ENCODE results near the gene CEP128.

CEP128 gene

DNA sequence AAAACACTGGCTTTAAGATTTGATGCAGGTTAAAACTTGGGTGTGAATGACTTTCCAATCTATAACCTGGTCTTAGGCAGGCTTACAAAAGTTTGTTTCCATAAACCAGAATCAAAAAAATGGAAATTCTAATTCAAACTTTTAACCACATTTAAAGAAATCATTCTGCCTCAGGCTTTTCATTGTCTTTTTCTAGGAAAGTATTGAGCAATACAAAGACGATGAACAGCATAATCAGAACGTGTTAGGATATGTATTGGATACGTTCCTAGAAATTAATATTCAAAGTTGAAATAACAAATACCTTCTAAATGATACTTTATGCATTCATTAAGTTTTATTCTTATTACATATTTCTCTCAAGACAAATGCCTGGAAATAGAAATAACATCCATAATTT, 172.9 kb downstream of the CEP128 start:
- no peak for DNase-seq

DNA sequence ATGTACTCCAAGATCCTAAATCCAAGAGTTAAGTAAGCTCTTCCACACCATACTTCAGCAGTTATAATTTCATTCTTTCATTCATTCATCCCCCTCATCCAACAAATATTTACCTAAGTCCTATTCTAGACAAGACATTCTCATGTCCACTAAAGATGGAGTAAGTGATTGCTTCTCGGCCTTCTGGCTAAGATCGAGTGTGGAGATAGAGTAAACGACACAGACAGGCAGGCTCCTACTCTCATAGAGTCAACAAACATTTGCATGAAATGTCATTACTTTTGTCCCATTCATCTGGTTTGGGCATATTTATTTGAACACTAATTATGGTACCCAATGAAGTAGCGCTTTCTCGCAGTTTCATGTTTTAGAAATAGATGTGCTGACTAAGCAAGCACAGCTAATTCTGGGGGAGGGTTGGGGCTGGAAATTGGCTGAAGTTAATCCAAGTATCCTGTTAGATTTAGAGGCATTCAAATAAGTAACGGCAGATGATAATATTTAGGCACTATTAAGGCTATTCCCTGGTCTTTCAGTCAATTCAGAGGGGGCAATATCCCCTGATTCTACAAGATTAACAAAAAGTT, 176.5 kb downstream of the CEP128 start:
- DNase-seq: no peak

DNA sequence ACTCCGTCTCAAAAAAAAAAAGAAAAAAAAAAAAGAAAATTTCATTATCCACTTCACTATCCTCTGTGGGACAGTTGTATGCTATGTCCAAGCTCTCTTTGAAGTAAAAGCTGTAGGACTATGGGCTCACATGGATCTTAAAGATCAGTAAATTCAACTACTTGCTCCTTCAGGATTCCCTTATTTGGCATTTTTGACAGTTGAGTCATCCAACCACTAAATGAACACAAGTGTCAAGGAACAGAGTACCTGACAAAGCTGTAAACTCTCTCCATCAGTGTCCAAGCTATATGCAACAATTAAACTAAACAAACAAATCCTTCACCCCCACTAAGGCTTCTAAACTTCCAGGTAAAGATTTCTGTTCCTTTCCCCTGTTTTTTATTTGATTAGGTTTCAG, 177.0 kb downstream of the CEP128 start:
- DNase-seq: no peak

DNA sequence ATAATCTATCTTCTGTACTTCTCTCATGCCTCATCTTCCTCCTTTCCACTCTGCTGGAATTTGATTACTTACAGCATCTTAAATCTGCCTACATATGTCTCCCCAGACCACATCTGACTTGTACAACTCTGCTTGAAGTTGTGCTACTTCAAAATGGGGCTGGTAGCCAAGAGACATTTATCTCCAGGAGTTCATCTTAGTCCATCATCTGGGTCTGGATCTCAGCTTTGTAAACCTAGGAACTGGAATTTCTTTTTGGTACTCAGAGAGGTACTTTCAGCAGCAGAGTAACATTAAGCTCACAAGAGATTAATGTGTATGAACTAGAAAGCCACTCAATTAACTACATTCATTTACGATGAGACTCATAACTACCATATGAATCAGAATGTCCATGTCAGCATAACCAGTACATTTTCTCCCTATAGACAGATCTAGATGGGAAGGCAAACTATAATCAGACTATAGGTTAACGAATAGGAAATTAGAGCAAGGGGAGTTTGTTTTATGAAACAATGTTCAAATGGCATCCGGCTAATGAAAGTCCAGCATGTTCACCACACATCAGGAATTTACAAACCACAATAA, 178.8 kb downstream of the CEP128 start:
- DNase-seq: no peak

DNA sequence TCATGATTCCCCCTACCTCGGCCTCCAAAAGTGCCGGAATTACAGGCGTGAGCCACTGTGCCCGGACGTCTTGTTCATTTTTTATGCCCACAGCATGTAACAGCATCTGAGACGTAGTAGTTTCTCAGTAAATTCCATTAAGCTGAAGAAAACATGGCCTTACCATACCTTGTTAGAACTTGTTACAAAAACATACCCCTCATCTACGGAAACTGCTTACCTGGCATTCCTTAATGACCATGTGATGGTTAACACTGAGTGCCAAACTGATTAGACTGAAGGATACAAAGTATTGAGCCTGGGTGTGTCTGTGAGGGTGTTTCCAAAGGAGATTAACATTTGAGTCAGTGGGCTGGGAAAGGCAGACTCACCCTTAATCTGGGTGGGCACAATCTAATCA, 186.8 kb downstream of the CEP128 start:
- DNase-seq: no peak

DNA sequence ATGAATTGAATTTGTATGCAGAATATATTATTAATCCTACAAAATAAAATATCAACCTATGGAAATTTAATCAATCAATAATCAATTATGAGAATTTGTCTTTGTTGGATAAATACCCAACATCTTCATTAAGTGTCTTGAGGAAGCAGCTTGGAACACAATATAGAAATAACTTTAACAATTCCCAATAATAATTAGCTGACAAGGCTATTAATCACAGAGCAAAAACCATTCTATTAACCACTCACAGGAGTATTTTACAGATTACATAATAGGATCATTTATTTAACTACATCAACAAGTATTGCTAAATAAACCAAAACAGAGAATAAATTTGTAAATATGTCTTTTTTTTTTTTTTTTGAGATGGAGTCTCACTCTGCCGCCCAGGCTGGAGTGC, 190.3 kb downstream of the CEP128 start:
- DNase-seq: no peak

DNA sequence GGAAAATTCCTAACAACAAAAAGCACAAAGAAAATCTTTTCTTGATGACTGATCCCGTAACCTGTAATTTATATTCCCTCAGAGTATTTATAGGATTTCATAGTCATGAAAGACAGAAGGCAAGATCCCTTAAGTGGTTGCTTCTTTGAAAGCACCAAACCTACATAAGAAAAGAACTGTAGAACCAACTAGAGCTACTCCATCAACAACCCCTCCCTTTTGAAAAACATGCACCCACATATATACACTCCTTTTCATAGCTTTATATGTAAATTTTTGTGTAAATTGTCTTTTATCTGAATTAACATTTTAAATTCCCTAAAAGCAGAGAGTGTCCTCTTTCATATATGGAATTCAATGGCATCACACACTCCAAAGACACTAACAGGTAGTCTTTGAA, 215.3 kb downstream of the CEP128 start:
- DNase-seq: no peak

DNA sequence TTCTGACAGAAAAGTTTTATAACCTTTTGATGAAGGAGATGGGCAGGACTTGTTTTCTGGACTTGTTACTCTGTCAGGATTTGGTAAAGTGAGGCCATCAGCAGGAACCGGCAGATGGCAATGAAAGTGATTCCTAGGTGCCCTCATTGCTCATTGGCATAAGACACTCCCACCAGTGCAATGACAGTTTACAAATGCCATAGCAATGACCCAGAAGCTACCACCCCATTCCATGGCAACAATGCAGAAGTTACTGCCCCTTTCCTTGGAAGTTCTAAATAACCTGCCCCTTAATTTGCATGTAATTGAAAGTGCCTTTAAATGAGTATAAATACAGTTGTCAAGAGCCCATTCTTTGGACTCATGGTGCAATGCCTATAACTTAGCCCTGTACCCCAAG, 222.6 kb downstream of the CEP128 start:
- DNase-seq: no peak

DNA sequence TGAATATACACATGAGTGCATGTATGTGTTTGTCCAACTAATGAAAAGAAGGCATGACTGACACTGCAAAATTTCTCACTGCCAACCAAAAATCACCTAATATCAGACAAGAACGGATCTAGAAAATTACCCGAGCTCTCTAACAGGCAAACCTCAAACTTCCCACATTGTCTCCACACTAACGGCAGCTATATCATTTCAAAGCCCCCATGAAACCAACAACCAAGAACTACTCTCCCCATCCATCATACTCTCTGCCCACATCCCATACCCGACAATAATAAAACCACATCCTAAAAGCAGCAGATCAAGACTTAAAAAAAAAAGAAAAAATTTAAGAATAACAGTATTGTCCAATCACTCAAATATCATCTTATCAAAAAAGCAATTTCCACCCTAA, 227.1 kb downstream of the CEP128 start:
- DNase-seq: no peak

DNA sequence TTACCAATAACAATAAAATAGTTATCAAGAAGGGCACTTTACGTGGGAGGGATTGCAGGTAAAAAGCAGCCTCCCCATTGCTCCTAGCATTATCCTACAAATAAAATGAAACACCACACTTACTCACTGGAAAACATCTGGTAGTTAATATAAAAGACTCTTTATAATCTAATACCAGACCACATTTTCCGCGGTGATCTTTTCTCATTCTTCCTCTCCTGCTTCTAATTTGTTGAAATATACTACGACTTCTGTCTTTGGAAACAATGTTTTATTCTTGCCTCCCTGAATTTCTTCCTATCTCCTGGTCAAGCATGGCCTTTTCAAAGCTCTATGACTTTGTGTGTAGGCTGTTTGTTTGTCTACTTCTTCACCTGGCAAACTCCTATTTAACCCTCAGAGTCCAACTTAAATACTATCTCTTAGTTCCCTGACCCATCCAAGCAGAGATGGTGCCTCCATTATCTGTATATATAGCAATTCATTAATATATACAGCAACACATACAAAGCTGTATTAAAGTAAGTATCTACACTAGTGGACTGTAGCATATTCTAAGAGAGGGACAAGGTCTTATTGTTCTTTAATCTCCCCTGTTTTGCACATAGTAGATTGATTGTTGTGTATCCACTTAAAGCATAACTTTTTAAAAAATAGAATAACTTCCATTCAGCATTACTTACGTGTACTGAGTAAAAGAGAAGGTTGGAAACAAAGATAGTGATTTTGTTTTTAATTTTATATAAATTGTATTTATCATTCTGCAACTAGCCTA, 228.3 kb downstream of the CEP128 start:
- no peak for DNase-seq

DNA sequence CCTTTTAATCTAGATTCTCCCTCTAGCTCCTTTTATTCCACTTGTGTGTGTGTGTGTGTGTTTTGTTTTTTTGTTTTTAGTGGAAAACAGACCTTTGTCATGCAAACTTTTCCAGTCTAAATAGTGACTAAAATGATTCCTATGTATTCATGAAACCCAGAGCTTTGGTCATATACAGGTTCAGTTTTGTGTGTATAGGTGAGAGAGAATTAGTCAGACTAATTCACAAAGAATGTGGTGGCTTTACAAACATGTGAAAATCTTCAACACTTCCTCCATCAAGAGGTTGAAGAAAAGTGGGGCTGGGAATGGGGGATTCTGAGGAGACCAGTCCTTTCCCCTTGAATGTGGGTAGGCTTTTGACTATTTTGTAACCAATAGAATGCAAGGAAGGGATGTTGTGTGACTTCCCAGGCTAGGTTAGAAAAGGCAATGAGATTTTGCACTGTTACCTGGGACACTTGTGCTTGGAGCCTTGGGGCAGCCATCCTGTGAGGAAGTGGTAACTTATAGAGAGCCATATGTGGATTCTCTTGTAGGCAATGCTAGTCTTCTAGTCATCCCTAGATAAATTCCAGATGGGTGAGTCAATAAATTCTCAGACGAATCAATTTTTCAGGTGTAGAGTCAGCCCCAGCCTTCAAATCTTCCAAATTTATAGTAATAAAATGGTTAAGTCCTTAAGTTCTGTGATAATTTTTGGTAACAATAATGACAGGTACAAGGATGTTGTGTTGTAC, 236.1 kb downstream of the CEP128 start:
- no peak for DNase-seq

DNA sequence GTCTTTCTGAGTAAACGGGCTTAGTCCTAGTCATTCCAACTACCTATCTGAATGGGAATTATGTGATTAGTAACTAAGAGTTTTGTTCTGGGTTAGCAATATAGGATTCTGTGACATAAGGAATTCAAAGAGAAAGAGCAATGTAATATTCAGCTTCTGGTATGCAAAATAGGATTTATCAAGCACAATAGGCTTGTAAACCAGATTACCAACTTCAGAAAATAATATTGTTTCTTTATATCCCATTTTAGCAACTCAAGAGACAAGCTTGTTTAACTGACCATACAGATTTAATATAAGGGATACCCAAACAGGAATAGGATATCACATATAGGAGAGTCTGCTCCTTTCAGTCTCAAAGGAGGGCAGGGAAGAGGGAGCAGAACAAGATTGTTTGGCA, 240.9 kb downstream of the CEP128 start:
- no peak for DNase-seq

DNA sequence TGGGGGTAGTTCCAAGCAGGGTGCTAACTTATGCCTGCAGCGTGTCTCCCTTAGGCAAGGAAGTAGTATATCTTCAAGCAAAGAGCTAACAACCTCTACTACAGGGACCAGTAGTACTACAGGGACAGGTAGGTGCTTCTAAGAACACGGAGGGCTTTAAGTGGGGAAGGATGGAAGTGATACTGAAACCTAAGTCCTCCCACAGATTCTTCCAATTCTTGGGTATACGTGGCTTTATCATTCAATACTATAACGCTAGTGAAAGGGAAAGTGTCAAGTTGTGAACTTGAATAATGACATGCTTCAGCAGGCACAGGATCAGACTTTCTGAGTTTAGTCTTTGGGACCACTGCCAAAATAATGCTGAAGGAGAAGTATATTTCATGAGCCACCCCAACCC, 241.7 kb downstream of the CEP128 start:
- no peak for DNase-seq

DNA sequence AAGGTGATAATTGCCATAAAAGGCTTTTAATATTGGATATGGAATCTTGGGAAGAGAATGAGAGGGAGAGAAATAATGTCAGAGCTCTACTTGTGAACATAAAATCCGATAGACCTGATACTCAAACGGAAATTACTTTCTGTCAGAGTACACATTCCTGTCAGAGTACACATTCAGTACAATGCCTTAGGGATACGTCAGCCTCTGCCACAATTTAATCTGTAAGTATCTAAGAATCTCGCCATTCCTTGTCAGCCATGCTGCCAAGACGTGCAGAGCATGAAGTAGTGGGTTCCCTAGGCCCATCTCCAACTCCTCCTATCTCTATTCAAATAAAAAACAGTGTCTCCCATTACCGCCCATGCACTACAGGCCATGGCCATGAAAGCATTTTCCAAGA, 242.6 kb downstream of the CEP128 start:
- no peak for DNase-seq

DNA sequence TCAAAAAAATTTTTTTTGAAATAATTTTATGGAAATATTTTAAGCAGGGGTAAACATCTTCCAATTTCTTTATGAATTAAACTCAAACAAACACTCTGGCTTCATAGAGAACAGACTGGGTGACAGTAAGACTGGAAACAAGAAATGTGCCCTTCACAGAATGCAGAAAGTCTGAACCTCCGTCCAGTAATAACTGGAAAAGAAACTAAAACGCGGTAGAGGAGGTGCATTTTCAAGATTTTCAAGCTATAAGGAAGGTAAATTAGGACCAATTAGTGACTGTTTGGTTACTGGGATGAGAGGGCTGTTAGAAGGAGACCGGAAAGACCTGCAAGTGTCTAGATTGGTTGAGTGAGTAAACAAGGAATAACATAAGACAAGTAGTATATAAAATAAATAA, 245.7 kb downstream of the CEP128 start:
- DNase-seq: no peak

DNA sequence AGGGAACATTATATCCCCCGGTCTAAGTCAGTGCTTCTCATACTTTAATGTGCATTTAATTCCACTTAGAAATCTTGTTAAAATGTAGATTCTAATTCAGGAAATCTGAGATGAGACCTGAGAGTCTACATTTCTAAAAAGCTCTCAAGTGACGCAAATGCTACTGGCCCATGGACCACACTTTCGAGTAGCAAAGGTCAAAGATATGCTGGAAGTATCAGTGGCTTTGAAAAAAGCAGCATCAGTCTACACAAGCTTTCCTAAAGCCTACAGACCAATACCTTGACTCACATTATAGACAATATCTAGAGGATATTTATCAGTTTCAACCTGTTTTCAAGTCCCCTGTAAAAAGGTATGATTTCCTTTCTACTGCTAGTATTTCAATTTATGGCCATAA, 248.6 kb downstream of the CEP128 start:
- no peak for DNase-seq

DNA sequence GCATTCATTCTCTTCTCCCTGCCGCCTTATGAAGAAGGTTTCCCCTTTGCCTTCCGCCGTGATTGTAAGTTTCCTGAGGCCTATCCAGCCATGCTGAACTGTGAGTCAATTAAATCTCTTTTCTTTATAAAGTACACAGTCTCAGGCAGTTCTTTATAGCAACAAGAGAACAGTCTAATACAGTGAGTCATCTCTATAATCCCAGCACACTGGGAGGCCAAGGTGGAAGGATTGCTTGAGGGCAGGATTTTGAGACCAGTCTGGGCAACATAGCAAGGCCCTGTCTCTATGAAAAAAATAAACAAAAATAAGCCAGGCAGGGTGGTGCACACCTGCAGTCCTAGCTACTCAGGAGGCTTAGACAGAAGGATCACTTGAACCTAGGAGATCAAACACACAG, 259.9 kb downstream of the CEP128 start:
- DNase-seq: no peak

DNA sequence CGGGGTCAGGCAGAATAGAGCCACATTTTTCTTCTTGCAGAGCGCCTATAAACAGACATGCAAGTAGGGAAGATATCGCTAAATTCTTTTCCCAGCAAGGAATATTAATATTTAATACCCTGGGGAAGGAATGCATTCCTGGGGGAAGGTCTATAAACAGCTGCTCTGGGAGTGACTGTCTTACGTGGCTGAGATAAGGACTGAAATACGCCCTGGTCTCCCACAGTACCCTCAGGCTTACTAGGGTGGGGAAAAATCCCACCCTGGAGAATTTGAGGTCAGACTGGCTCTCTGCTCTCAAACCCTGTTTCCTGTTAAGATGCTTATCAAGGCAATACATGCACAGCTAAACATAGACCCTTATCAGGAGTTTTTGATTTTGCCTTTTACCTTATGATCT, 262.3 kb downstream of the CEP128 start:
- no peak for DNase-seq

DNA sequence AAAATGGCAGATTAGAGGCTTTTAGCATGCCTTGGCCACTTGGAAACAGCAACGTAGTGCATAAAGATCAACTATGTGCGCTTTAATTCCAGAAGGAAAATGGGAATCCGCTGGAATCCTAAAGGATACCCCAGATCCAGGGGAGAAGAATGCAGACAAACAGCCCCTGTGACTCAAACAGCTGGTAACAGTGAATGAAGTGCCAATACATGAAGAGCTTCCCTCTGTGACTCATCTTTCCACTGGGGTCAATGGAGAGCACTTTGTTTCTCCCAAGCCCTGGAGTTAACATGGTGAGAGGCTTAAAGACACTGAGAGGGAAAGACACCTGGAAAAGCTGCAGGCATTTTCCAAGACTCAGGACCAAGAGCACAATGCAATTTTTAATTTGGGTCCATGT, 263.1 kb downstream of the CEP128 start:
- no peak for DNase-seq

DNA sequence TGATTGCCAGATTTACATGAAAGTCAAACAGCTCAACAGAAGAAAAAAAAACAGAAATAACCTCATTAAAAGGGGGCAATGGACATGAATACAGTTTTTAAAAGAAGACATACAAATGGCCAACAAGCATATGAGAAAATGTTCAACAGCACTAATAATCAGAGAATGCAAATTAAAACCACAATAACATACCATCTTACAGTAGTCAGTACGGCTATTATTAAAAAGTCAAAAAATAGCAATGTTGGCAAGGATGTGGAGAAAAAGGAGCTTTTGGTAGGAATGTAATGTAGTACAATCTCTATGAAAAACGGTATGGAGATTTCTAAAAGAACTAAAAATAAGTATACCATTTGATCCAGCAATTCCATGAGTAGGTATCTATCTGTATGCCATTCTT, 272.1 kb downstream of the CEP128 start:
- DNase-seq: no peak

DNA sequence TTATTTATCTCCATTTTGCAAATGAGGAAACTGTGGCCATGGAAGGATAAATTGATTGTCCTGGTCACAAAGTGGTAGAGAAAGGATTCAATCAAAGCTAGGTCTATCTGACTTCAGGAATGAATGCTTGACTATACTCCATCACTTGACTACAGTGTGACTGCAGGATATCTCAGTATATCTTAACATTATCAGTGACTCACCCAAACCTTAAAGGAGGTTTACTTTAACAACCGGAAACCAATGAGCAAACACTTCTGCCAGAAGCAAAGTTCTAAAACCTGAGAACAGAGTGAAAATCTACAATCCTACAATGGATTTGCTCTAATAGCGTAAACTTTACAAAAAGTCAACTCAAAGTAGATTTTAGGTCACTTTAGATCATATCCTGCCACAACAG, 277.0 kb downstream of the CEP128 start:
- DNase-seq: no peak

DNA sequence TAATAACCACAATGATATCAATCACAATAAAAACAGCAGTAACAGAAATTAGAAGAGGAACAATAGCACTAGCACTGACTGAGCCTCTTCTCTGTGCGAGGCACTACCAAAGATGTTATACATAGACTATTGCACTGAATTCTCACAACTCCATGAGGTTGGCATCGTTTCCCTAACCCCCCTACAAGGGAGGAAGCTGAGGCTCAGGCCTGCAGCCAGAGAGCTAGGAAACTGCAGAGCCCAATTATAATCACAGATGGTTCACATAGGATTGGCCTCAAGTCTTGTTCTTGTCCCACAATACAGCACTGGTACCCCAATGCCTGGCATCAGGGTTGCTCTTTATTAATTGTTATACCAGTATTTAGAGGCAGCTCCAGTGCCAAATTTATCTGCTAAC, 278.0 kb downstream of the CEP128 start:
- no peak for DNase-seq

DNA sequence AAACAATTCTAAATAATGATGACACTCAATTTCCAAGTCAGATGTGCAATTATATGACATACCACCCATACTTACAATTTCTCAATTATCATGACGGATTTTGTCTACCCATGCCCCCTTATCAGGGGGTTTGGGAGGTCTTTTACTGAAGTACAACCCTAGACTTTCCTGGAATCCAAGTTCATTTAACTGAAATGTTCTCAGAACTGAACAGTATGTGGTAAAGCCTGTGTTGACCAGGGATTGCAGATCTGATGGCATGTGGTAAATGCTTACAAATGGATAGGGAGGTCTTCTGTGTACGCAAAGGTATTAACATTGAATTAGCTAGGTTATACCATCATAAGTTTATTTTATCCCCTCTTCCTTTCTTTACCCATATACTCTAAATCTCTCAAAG, 281.8 kb downstream of the CEP128 start:
- DNase-seq: no peak

DNA sequence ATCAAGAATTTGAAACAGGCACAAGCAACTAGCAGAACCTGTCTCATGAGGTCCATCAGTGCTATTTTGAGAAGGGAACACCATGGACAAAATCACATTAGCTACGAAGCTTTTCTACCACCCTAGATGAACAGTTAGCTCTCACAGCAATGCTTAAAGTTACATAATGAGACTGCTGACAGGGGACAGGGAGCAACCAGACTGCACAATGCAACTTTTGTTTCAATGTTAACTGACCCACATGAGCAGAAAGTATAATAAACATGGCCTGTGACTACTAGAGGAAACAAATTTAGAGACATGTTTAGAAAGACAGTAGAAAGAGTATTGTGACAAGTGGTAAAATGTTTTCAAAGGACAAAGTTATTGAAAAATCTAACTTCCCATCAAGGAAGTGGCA, 282.8 kb downstream of the CEP128 start:
- DNase-seq: no peak

All from NCI-H1694 treated with DMSO at 0.1 percent for 48 hours (cell line).